Measurements from ENCODE around the gene TBCEL.
A peak's percentile ranks its signal among the peaks of the same experiment; 100 is the strongest.

Gene TBCEL

GRCh38 chr11:121067026-121067425 is 43.1 kb downstream of the TBCEL start:
- DNase-seq, result no peak

- DNase-seq, result no peak
These were observed 43.6 kb downstream of the TBCEL start for GRCh38 chr11:121067453-121067852.

- no peak for DNase-seq
These were observed 44.2 kb downstream of the TBCEL start for GRCh38 chr11:121067962-121068647.

- no peak for DNase-seq
These were observed 44.9 kb downstream of the TBCEL start for GRCh38 chr11:121068787-121069186.

- DNase-seq, result no peak
These were observed 47.3 kb downstream of the TBCEL start for GRCh38 chr11:121070951-121071845.

GRCh38 chr11:121071846-121072450 is 48.0 kb downstream of the TBCEL start:
- DNase-seq, result no peak

GRCh38 chr11:121081321-121081720 is 57.4 kb downstream of the TBCEL start:
- no peak for DNase-seq

- DNase-seq, result no peak
These were observed 58.3 kb downstream of the TBCEL start for GRCh38 chr11:121082219-121082618.

GRCh38 chr11:121082670-121083069 is 58.8 kb downstream of the TBCEL start:
- no peak for DNase-seq

GRCh38 chr11:121086866-121087265 is 63.0 kb downstream of the TBCEL start:
- DNase-seq, result no peak

- no peak for DNase-seq
These were observed 65.7 kb downstream of the TBCEL start for GRCh38 chr11:121089566-121089965.

- no peak for DNase-seq
These were observed 66.3 kb downstream of the TBCEL start for GRCh38 chr11:121090145-121090721.

- DNase-seq, result peak; percentile 13
These were observed 67.7 kb downstream of the TBCEL start for GRCh38 chr11:121091492-121092152.

GRCh38 chr11:121095561-121095960 is 71.7 kb downstream of the TBCEL start:
- DNase-seq, result no peak

- DNase-seq, result no peak
These were observed 75.5 kb downstream of the TBCEL start for GRCh38 chr11:121099364-121099763.

GRCh38 chr11:121099885-121100284 is 76.0 kb downstream of the TBCEL start:
- no peak for DNase-seq

GRCh38 chr11:121100943-121101342 is 77.0 kb downstream of the TBCEL start, which contains the start of gene TECTA:
TECTA (plus strand) TSS chr11:121101243; CDS start chr11:121102666, 1,423 bp downstream.
- no peak for DNase-seq

- no peak for DNase-seq
These were observed 80.4 kb downstream of the TBCEL start for GRCh38 chr11:121104312-121104762.

- no peak for DNase-seq
These were observed 81.2 kb downstream of the TBCEL start for GRCh38 chr11:121105063-121105480.

- DNase-seq, result no peak
These were observed 81.7 kb downstream of the TBCEL start for GRCh38 chr11:121105481-121106195.

GRCh38 chr11:121106812-121107211 is 82.9 kb downstream of the TBCEL start:
- no peak for DNase-seq

- DNase-seq, result no peak
These were observed 84.5 kb downstream of the TBCEL start for GRCh38 chr11:121108413-121108812.

Measured in CD4-positive, alpha-beta T cell treated with Interleukin-4 for 4 hours (primary cell).